Activated CD8-positive, alpha-beta memory T cell treated with anti-CD3 and anti-CD28 coated beads, Interleukin-2, amount 50 U/mL, for 1 hour (primary cell): ENCODE measurements around the gene ADM5.

ENCODE experiments used
- DNase-seq: peaks from one replicate; pipeline ENCODE4 v3.0.0-alpha.2; 2020; ENCODE audit errors: extremely low read depth

ADM5 gene

GRCh38 chr19:49680421-49681351, 8.7 kb upstream of the ADM5 start:
- peak; percentile 71 for DNase-seq

- DNase-seq, result no peak
Observed at GRCh38 chr19:49681830-49682229, 7.6 kb upstream of the ADM5 start.

DNA sequence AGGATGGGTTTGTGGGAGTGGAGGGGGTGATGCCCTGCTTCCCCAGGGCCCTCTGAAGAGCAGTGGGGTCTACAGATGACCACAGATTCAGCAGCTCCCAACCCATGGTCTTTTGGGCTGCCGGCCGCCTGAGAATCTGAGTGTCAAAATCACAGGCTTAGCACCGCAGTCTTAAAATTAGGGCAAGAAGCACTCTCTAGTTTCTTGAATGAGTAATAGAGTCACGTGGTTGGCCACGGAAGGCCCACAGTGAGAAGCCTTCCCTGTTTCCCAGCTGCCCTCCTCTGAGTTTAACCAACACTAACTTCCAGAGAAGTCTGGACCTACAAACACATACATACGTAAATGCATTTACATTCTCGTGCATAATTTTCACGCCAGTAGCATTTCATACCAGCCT, 7.1 kb upstream of the ADM5 start:
- DNase-seq, result no peak

GRCh38 chr19:49683814-49684250, 5.6 kb upstream of the ADM5 start:
- no peak for DNase-seq

- no peak for DNase-seq
Observed at GRCh38 chr19:49684251-49684982, 5.0 kb upstream of the ADM5 start.

DNA sequence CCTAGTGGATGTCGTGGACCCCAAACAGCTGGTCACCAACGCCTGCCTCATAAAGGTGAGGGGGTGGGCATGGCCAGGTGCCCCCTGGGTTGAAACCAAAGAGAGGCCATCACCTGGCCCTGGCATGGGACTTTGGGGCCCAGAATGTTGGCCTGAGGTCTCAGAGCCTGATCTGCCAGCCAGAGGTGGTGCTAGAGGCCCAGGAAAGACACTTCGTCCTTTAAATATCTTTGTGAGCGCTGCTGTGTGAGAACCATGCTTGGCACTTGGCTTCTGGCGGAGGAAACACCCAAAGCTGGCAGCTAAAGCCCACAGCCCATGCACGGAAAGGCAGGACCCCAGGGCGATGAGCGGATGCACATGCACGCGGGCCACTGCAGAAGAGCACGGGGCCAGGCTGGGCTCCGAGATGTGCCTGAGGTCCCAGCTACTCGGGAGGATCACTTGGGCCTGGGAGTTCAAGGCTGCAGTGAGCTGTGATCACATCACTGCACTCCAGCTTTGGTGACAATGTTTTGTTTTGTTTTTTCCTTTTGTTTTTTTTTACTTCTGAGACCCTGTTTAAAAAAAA, 4.3 kb upstream of the ADM5 start:
- no peak for DNase-seq

DNA sequence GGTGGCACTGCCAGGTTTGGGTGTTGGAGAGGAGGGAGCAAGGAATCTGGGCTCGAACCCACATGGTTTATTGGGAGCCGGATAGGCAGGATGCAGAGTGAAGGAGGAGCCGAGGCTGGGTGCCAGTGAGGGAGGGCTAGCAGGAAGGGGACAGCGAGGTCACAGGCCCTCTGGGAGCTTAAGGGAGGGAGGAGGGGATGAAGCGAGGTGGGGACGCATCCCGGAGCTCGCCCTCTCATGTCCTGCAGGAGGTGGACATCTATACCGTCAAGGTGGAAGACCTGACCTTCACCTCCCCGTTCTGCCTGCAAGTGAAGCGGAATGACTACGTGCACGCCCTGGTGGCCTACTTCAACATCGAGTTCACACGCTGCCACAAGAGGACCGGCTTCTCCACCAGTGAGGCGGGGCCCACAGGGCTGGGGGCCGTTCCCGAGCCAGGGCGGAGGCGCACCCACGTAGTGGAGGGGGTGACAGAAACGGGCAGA, 3.5 kb upstream of the ADM5 start:
- DNase-seq, result no peak

GRCh38 chr19:49686503-49687088, 2.8 kb upstream of the ADM5 start:
- no peak for DNase-seq

GRCh38 chr19:49687150-49687549, 2.2 kb upstream of the ADM5 start:
- no peak for DNase-seq

- DNase-seq, result no peak
Observed at GRCh38 chr19:49687566-49688316, 1.7 kb upstream of the ADM5 start.

GRCh38 chr19:49688531-49689132, 762 bp upstream of the ADM5 start:
- DNase-seq, result no peak

GRCh38 chr19:49690079-49690655, 773 bp downstream of the ADM5 start:
- no peak for DNase-seq

- DNase-seq, result no peak
Observed at GRCh38 chr19:49690656-49691242, 1.4 kb downstream of the ADM5 start, which contains the start of gene CPT1C. CPT1C (plus strand) TSS chr19:49691116; CDS start chr19:49692253, 1,137 bp downstream.

- DNase-seq, result no peak
Observed at GRCh38 chr19:49691243-49692146, 2.1 kb downstream of the ADM5 start.

GRCh38 chr19:49692147-49692506, 2.7 kb downstream of the ADM5 start:
- DNase-seq, result no peak

DNA sequence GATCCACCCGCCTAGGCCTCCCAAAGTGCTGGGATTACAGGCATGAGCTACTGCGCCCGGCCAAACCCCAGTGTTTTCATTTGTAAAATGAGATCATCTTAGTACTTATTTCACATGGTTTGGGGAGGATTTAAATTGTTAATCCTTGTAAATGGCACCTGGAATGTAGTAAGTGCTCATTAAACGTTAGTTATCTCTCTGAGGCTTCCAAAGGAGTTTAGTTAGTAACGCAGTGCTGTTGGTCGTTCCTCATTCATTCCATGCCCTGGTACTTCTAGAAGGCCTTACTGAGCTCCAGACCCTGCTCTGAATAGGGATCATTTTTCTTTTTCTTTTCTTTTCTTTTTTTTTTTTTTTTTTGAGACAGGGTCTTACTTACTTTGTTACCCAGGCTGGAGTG, 6.7 kb downstream of the ADM5 start:
- DNase-seq, result no peak

DNA sequence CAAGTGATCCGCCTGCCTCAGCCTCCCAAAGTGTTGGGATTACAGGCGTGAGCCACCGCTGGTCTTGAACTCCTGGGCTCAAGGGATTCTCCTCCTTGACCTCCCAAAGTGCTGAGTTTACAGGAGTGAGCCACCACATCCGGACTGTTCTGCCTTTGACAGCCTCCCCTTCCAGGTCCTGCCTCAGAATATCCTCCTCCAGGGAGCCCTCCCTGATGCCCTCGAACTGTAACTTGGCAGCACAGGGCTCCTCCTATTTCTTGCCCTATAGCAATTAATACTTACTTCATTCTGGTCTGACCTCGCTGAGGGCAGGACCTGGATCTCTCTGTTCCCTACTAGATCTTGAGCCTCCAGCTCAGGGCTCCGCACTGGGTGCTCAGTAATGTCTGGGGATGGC, 7.5 kb downstream of the ADM5 start:
- DNase-seq, result no peak

DNA sequence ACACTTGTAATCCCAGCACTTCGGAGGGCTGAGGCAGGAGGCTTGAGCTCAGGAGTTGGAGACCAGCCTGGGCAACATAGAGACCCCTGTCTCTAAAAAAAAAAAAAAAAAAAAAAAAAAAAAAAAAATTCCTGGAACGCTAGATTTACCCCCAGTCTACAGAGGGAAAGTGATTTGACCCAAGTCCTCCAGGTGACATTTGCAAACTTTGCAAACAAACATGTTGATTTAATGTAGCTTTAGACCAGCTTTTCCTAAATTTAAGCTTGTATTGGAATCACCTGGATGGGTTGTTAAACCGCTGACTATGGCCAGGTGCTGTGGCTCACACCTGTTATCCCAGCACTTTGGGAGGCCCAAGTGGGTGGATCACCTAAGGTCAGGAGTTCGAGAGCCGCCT, 10.0 kb downstream of the ADM5 start:
- no peak for DNase-seq

GRCh38 chr19:49700563-49700962, 11.2 kb downstream of the ADM5 start:
- DNase-seq, result no peak
